Cardiac muscle cell (in vitro differentiated cells and primary cell): ENCODE results near the gene C3orf20. TPM values are rescaled to one million over a fixed set of nuclear protein-coding genes. Genes with fewer than 3 reads are reported as not detected.

Source experiments
- DNase-seq, 2 donors: peaks; one replicate each; pipeline versions ENCODE4 v3.0.0 to v3.0.0-alpha.2; 2010 to 2017; ENCODE audit warnings: low read depth in 1 of 2, low spot score in 1 of 2
- H3K27ac ChIP-seq: fragments of 200-600 bp; sonication (generic); 2 replicates; pipeline ENCODE4 v1.5.1; 2016
- H3K27me3 ChIP-seq: fragments of 200-600 bp; sonication (generic); 2 replicates; pipeline ENCODE4 v1.6.0; 2016; ENCODE audit warnings: control low read depth
- H3K36me3 ChIP-seq: fragments of 200-600 bp; sonication (generic); 2 replicates; pipeline ENCODE4 v1.5.1; 2016; ENCODE audit warnings: control low read depth
- H3K4me1 ChIP-seq: fragments of 200-600 bp; sonication (generic); 2 replicates; pipeline ENCODE4 v1.8.1; 2017; ENCODE audit warnings: low read depth, mild to moderate bottlenecking, mixed run types
- H3K4me3 ChIP-seq: fragments of 200-600 bp; sonication (generic); 2 replicates; pipeline ENCODE4 v1.5.1; 2016; ENCODE audit warnings: mild to moderate bottlenecking
- H3K9me3 ChIP-seq: fragments of 200-600 bp; sonication (generic); 2 replicates; pipeline ENCODE4 v1.5.1; 2017; ENCODE audit warnings: low read depth, mild to moderate bottlenecking, control low read depth
- polyA plus RNA-seq: library from polyadenylated mRNA; unstranded; fragments of >200 nt; fragmentation: Nextera tagmentation; extraction: Ambion mirVana; gene quantifications from 2 replicates; pipeline ENCODE4 v1.2.1, GENCODE V29; 2016
- total RNA-seq: library from RNA; depleted of rRNA; stranded (reverse); fragments of >200 nt; gene quantifications from 2 replicates; pipeline ENCODE4 v1.2.3, GENCODE V29; 2016
- TF ChIP-seq, protein P1 (sequence below): IDR thresholded peaks from 2 replicates; pipeline ENCODE4 v1.5.1; 2012; ENCODE audit warnings: low read depth, mild to moderate bottlenecking, low read length

The C3orf20 gene
- total and polyA plus RNA-seq, 2 experiments from 2014 or later, result 0.21 TPM; not detected in 1

DNA sequence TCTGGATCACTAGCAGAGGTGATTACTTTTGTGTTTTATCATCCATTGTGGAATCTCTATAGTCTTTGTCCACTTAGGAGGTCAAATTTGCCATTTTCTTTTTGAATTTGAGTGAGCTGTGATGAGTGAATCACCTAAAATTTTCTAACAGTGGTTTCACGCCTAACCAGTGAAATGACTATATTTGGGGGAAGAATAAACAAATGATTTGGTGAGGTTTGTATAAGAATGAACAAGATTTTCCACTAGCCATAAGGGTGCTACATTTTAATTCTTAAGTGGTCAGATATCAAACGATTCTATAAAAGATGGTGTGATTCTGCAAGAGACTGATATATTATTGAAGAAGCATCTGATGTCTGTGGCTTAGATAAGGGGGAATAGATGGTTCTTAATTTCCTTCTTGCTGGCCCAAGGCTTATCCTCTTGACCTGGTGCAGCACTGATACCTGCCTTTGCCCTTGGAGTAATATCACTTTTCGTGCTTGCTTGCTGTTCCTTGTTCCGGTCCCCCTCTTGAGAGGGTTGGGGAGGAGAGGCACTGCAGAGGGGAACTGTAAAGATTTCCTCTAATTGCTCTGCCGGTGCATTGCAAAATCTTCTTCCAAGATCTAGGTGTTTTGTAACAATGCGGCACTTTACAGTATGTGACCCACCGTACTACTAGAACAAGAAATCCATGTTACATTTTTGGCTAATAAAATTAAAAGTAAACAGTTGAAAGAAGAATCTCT lies 14.5 kb downstream of the C3orf20 start:
- Histone ChIP-seq H3K9me3 (no peaks in the 10 kb centered on the region), H3K27me3 (no peaks in the 10 kb centered on the region), H3K4me3 (no peak overlapping the region), H3K36me3 (no peaks in the 10 kb centered on the region), H3K4me1 (no peaks in the 10 kb centered on the region), H3K27ac (no peak overlapping the region)
- TF ChIP-seq, protein P1, sequence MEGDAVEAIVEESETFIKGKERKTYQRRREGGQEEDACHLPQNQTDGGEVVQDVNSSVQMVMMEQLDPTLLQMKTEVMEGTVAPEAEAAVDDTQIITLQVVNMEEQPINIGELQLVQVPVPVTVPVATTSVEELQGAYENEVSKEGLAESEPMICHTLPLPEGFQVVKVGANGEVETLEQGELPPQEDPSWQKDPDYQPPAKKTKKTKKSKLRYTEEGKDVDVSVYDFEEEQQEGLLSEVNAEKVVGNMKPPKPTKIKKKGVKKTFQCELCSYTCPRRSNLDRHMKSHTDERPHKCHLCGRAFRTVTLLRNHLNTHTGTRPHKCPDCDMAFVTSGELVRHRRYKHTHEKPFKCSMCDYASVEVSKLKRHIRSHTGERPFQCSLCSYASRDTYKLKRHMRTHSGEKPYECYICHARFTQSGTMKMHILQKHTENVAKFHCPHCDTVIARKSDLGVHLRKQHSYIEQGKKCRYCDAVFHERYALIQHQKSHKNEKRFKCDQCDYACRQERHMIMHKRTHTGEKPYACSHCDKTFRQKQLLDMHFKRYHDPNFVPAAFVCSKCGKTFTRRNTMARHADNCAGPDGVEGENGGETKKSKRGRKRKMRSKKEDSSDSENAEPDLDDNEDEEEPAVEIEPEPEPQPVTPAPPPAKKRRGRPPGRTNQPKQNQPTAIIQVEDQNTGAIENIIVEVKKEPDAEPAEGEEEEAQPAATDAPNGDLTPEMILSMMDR, result no peak
- no peak for DNase-seq

GRCh38 chr3:14691239-14691638 lies 16.3 kb downstream of the C3orf20 start:
- no peak for DNase-seq
- H3K27ac ChIP-seq, result no peak overlapping the region
- no peaks in the 10 kb centered on the region for H3K4me1 ChIP-seq
- H3K27me3 ChIP-seq, result no peaks in the 10 kb centered on the region
- H3K36me3 ChIP-seq, result no peaks in the 10 kb centered on the region
- TF ChIP-seq, protein P1, result no peak
- H3K4me3 ChIP-seq, result no peak overlapping the region
- no peaks in the 10 kb centered on the region for H3K9me3 ChIP-seq

GRCh38 chr3:14691719-14692118 lies 16.8 kb downstream of the C3orf20 start:
- H3K27me3 ChIP-seq, result no peaks in the 10 kb centered on the region
- no peaks in the 10 kb centered on the region for H3K4me1 ChIP-seq
- no peak overlapping the region for H3K4me3 ChIP-seq
- no peak overlapping the region for H3K27ac ChIP-seq
- no peaks in the 10 kb centered on the region for H3K36me3 ChIP-seq
- TF ChIP-seq, protein P1, result no peak
- H3K9me3 ChIP-seq, result no peaks in the 10 kb centered on the region
- no peak for DNase-seq

DNA sequence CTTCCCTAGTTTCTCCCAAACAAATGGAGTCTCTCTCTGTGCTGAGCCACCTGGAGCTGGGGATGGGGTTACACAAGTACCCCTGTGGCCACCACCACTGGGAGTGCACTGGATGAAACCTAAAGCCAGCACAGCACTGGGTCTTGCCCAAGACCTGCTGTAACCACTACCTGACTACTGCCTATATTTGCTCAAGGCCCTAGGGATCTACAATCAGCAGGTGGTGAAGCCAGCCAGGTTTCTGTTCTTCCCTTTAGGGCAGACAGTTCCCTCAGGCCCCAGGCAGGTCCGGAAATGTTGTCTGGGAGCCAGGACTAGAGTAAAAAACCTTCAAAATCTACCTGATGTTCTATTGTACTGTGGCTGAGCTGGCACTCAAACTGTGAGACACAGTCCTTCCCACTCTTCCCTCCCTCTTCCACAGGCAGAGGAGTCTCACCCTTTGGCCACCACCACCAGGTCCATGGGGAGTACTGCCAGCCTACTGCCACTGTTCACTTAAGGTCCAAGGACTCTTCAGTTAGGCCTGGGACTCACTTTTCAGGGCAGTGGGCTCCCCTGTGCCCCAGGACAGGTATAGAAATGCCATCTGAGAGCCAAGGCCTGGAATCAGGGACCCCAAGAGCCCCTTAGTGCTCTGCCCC lies 23.8 kb downstream of the C3orf20 start:
- TF ChIP-seq, protein P1, result no peak
- Histone ChIP-seq H3K36me3 (peaks cover 3% of the 10 kb centered on the region), H3K4me1 (no peaks in the 10 kb centered on the region), H3K27ac (no peak overlapping the region), H3K27me3 (no peaks in the 10 kb centered on the region), H3K9me3 (no peaks in the 10 kb centered on the region), H3K4me3 (no peak overlapping the region)
- DNase-seq, result no peak

DNA sequence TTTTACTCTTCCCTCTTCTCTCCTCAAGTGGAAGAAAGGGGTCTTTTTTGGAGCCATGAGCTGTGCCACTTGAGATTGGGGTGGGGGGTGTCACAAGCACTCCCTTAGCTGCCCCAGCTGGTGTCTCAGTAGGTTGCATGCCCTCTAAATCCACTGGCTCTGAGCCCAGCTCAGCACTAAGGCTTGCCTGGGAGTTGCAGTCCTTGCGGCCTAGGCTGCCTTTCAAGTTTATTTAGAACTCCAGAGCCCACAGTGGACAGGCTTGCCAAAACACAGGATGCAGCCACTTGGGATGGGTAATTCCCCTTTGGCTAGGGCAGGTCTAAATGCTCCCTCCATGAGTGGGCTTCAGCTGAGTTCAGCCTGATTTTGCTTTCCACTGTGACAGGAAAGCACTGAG lies 24.7 kb downstream of the C3orf20 start:
- no peak overlapping the region for H3K4me3 ChIP-seq
- H3K36me3 ChIP-seq, result peaks cover 3% of the 10 kb centered on the region
- DNase-seq, result no peak
- H3K27me3 ChIP-seq, result no peaks in the 10 kb centered on the region
- H3K4me1 ChIP-seq, result no peaks in the 10 kb centered on the region
- TF ChIP-seq, protein P1, result no peak
- no peak overlapping the region for H3K27ac ChIP-seq
- H3K9me3 ChIP-seq, result no peaks in the 10 kb centered on the region
